Mesendoderm (in vitro differentiated cells): ENCODE data around the gene ADPRHL1.

Source experiments
- small RNA-seq: library from polyadenylated mRNA; stranded (forward); fragments of <200 nt; extraction: miRNeasy Mini kit (QIAGEN cat#:217004); gene quantifications from one replicate; pipeline ENCODE3, GENCODE V24; 2013; ENCODE audit not compliant: insufficient read depth

Gene ADPRHL1

Small RNA genes lying within 50 kb of the gene (small RNA-seq; reads per million reads assigned to genes)
- 0.54 reads per million for gene RNU1-16P
